A673 (cell line): Measurements from ENCODE around the gene ANKRD61. TPM values are rescaled to one million over a fixed set of nuclear protein-coding genes. Genes with fewer than 3 reads are reported as not detected.
"Not testable (repeated sequence)": the region's sequence is repeated elsewhere in the genome, so short reads cannot be mapped to it uniquely, and the experiment has no call there.

Source experiments
- BruUV-seq: library from RNA; stranded (reverse); fragments of 400-500 nt; replicated peaks from 2 replicates; lab custom pipeline; 2021; lab: Mats Ljungman, UMichigan
- CTCF ChIA-PET: fragments of 300-600 bp; sonication (Branson Sonifier 250); formaldehyde crosslinking; loops from one replicate; lab custom pipeline; 2022; ENCODE audit warnings: antibody characterized with exemption; lab: Charles Lee
- POLR2A ChIA-PET: fragments of 300-600 bp; sonication (Branson Sonifier 250); formaldehyde crosslinking; loops from one replicate; lab custom pipeline; 2022; ENCODE audit warnings: antibody characterized with exemption; ENCODE audit not compliant: low non-redundant PET; lab: Charles Lee
- DNase-seq: peaks from one replicate; pipeline ENCODE4 v3.0.0-alpha.2; 2015; ENCODE audit warnings: low spot score
- H3K27ac ChIP-seq: fragments of 200-600 bp; sonication (generic); 2 replicates; pipeline ENCODE4 v1.5.1; 2016; ENCODE audit warnings: mixed run types, low read depth, mild to moderate bottlenecking, mixed read lengths, antibody characterized with exemption, low read length; ENCODE audit not compliant: poor library complexity, severe bottlenecking
- H3K27me3 ChIP-seq: fragments of 200-600 bp; sonication (generic); replicated peaks from 2 replicates; pipeline ENCODE4 v1.6.1; 2017; ENCODE audit warnings: mixed run types, low read depth, mild to moderate bottlenecking, mixed read lengths, antibody characterized with exemption, low read length; ENCODE audit not compliant: insufficient read depth, poor library complexity
- H3K36me3 ChIP-seq: fragments of 200-600 bp; sonication (generic); 2 replicates; pipeline ENCODE4 v1.6.1; 2016; ENCODE audit warnings: mixed run types, mild to moderate bottlenecking, mixed read lengths, antibody characterized with exemption, low read length; ENCODE audit not compliant: insufficient read depth, poor library complexity, severe bottlenecking
- H3K4me1 ChIP-seq: fragments of 200-600 bp; sonication (generic); 2 replicates; pipeline ENCODE4 v1.6.1; 2017; ENCODE audit warnings: mixed run types, mild to moderate bottlenecking, mixed read lengths, antibody characterized with exemption, low read length; ENCODE audit not compliant: insufficient read depth, poor library complexity, severe bottlenecking
- H3K4me3 ChIP-seq: fragments of 200-600 bp; sonication (generic); 2 replicates; pipeline ENCODE4 v1.5.1; 2016; ENCODE audit warnings: low read depth, mixed run types, mild to moderate bottlenecking, mixed read lengths, low read length; ENCODE audit not compliant: poor library complexity, severe bottlenecking
- H3K9me3 ChIP-seq: fragments of 200-600 bp; sonication (generic); 2 replicates; pipeline ENCODE4 v1.6.1; 2016; ENCODE audit warnings: mixed run types, low read depth, mild to moderate bottlenecking, mixed read lengths, antibody characterized with exemption, low read length; ENCODE audit not compliant: poor library complexity, severe bottlenecking
- EZH2 ChIP-seq: fragments of 200-600 bp; sonication (generic); IDR thresholded peaks from 2 replicates; pipeline ENCODE4 v1.6.1; 2017; ENCODE audit warnings: borderline replicate concordance, low read depth, mild to moderate bottlenecking, mixed read lengths, antibody characterized with exemption, low read length; ENCODE audit not compliant: poor library complexity, severe bottlenecking
- intact Hi-C: fragments of 100-400 bp; cut with micrococcal nuclease; formaldehyde crosslinking; loops from one replicate; pipeline ENCODE4 v1.10.0; 2022; ENCODE audit not compliant: unreplicated experiment
- total RNA-seq: library from RNA; stranded (reverse); gene quantifications from 2 replicates; pipeline ENCODE4 v1.2.3, GENCODE V29; 2021
- TF ChIP-seq, protein P1 (sequence below): fragments of 300-800, 200-600 bp; sonication (generic); conservative IDR thresholded peaks from 2 replicates; pipeline ENCODE4 v1.5.1; 2017; ENCODE audit warnings: low read depth, mild to moderate bottlenecking, antibody characterized with exemption, low read length, moderate library complexity, mixed read lengths

Gene ANKRD61
- total RNA-seq, 1 experiment from 2014 or later, result 1.1 TPM

DNA sequence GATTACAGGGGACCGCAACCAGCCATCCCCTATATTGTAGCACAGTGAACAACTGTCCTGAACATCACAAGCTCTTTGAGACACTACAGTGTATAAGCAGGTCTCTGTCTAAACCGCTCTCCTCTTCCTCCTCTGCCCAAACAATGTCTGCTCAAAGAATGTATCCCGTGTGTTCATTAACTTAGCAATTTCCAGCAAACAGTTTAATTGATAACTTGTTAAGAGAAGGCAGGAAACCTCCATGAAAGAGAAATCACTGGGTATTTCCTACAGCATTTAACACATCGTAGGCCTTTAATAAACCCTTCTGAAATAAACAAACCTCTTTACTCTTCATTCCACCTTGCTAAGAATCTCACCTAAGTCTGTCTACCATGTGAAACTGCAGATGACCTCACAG is 23.8 kb upstream of the ANKRD61 start:
- intact Hi-C loops, result no loop called here
- no TSS peak for BruUV-seq
- Histone ChIP-seq H3K9me3 (no peaks in the 10 kb centered on the region), H3K36me3 (peaks cover 18% of the 10 kb centered on the region), H3K4me3 (peak overlapping the region; percentile 97), H3K27me3 (no peaks in the 10 kb centered on the region), H3K4me1 (peaks cover 9% of the 10 kb centered on the region), H3K27ac (no peak overlapping the region)
- POLR2A ChIA-PET, result no interaction called here
- no peak for DNase-seq
- TF ChIP-seq, protein P1, sequence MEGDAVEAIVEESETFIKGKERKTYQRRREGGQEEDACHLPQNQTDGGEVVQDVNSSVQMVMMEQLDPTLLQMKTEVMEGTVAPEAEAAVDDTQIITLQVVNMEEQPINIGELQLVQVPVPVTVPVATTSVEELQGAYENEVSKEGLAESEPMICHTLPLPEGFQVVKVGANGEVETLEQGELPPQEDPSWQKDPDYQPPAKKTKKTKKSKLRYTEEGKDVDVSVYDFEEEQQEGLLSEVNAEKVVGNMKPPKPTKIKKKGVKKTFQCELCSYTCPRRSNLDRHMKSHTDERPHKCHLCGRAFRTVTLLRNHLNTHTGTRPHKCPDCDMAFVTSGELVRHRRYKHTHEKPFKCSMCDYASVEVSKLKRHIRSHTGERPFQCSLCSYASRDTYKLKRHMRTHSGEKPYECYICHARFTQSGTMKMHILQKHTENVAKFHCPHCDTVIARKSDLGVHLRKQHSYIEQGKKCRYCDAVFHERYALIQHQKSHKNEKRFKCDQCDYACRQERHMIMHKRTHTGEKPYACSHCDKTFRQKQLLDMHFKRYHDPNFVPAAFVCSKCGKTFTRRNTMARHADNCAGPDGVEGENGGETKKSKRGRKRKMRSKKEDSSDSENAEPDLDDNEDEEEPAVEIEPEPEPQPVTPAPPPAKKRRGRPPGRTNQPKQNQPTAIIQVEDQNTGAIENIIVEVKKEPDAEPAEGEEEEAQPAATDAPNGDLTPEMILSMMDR, result no peak
- TF ChIP-seq EZH2, result no peak
- CTCF ChIA-PET, result no interaction called here

DNA sequence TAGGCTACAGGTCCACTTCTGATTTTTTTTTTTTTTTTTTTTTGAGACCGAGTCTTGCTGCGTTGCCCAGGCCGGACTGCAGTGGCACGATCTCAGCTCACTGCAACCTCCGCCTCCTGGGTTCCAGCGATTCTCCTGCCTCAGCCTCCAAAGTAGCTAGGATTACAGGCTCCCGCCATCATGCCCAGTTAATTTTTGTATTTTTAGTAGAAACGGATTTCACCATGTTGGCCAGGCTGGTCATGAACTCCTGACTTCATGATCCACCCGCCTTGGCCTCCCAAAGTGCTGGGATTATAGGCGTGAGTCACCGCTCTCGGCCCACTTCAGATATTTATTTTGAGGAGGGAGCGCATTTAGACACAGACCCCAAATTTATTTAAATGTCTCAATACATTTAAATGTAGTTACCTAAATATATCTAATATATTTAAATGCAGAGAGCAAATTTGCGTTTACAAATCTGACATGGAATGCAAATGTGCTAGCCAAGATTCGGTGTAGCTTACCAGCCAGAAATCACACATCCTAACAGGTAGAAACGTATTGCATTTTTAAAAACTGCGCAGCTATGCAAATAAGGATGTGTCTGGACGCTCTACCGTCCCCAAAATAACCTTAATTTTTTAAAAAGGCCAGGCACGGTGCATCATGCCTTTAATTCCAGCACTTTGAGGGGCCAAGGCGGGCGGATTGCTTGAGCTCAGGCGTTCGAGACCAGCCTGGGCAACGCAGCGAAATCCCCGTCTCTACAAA is 23.2 kb upstream of the ANKRD61 start:
- CTCF ChIA-PET, result interaction anchor here (1.8 kb wide), 1 partner anchor 11 kb away, joined by 9 read pairs; no protein-coding TSS in a partner anchor
- BruUV-seq, intact Hi-C loops: not testable (repeated sequence)

DNA sequence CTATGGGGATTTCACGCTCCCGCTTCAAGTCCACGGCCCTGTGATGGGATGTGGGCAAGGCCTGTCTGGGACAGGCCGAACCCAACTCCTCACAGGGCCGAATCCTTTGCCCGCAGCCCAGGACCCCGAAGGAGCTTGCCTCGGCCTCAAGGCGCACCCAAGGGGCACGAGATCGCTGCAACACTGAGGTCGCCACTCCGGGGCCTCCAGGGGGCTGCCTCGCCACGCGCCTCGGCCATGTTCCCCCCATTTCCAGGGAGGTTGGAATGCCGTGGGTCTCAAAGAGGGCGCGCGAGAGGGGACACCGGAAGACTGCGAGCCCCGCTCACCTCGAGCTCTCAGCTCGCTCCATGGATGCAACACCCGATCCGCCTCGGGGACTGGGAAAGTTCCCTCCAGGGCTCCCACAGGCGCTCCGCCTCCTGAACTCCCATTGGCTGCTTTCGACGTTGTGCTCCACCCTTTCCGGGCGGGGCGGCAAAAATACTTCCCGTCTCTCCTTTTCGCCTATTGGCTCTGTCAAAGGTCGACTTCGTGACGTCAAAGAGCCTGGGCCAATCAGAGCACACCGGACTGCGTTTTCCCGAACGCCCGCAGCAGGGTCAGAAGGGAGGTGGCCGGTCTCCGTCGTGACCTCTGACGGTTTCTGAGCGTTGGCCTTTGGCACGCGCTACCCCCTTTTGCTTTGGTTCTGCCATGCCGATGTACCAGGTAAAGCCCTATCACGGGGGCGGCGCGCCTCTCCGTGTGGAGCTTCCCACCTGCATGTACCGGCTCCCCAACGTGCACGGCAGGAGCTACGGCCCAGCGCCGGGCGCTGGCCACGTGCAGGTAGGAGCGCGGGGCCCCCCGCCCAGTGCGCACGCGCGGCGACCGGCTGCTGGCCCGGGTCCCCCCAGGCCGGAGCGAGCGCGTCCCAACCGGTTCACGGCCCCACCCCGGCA is 22.2 kb upstream of the ANKRD61 start, which contains the start of the genes AIMP2 and PMS2:
Gene AIMP2, plus strand, starts transcription at position 605 of the 944 bp plus-strand sequence. Its CDS starts 92 bp downstream, at position 697.
Gene PMS2, minus strand, starts transcription at position 382 of the 944 bp plus-strand sequence. Its CDS starts 30 bp downstream, at position 352.
- intact Hi-C loops, result no loop called here
- no peaks in the 10 kb centered on the region for H3K27me3 ChIP-seq
- H3K27ac ChIP-seq, result peak within 1 kb of the TSS; percentile 87
- ChIA-PET POLR2A (interaction anchor here (0.6 kb wide), 2 partner anchors 566 to 602 kb away, joined by 3 to 17 read pairs; no protein-coding TSS in a partner anchor), CTCF (interaction anchor here (0.6 to 1.8 kb wide), 2 partner anchors 12 to 318 kb away, joined by 3 to 9 read pairs; no protein-coding TSS in a partner anchor)
- no peaks in the 10 kb centered on the region for H3K9me3 ChIP-seq
- BruUV-seq, result TSS peak; percentile 79
- TF ChIP-seq, protein P1, result 0 out of 2 replicates have a peak, but pooled peaks have one; percentile 17
- no peak for TF ChIP-seq EZH2
- peaks cover 9% of the 10 kb centered on the region for H3K4me1 ChIP-seq
- DNase-seq, result peak; percentile 99
- H3K36me3 ChIP-seq, result peaks cover 14% of the 10 kb centered on the region
- peak within 1 kb of the TSS; percentile 97 for H3K4me3 ChIP-seq

More for the DNA sequence above, 23.2 kb upstream of the ANKRD61 start:
- H3K27me3 ChIP-seq, H3K9me3 ChIP-seq, DNase-seq, POLR2A ChIA-PET, H3K4me1 ChIP-seq, H3K27ac ChIP-seq: not testable (repeated sequence)
- peak overlapping the region; percentile 97 for H3K4me3 ChIP-seq
- H3K36me3 ChIP-seq, result peaks cover 19% of the 10 kb centered on the region

DNA sequence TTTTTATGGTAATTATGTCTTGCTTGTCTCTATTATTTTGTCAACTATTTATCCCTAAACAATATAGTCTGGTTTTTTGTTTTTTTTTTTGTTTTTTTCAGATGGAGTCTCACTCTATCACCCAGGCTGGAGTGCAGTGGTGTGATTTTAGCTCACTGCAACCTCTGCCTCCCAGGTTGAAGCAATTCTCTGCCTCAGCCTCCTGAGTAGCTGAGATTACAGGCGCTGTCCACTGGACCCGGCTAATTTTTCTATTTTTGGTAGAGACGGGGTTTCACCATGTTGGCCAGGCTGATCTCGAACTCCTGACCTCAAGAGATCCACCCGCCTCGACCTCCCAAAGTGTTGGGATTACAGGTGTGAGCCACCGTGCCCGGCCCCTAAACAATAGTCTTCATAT is 20.8 kb upstream of the ANKRD61 start:
- intact Hi-C loops, BruUV-seq, H3K9me3 ChIP-seq, POLR2A ChIA-PET, H3K27me3 ChIP-seq, H3K27ac ChIP-seq, DNase-seq, CTCF ChIA-PET: not testable (repeated sequence)
- H3K4me1 ChIP-seq, result peaks cover 14% of the 10 kb centered on the region
- H3K4me3 ChIP-seq, result peak overlapping the region; percentile 97
- peaks cover 21% of the 10 kb centered on the region for H3K36me3 ChIP-seq
